ENCODE data around the gene ZNF726. TPM values are rescaled to one million over a fixed set of nuclear protein-coding genes. Genes with fewer than 3 reads are reported as not detected.

ZNF726 gene
- 2.2 and 4.3 TPM in 2 replicates for total RNA-seq

GRCh38 chr19:23914402-23915286 lies at the start of gene ZNF726:
TSS of gene ZNF726 (plus strand) at chr19:23914886. CDS start at chr19:23914995, 109 bp downstream.

Other genes with a start within 250 kb of the ZNF726 start
- 4.2 and 4.7 TPM in 2 replicates for gene ZNF675, start 227.7 kb upstream of the ZNF726 start, total RNA-seq
- 1.0 and 1.8 TPM in 2 replicates for gene ZNF681, start 156.0 kb upstream of the ZNF726 start, total RNA-seq
- 7.6 and 18.3 TPM in 2 replicates for gene ZNF254, start 172.3 kb downstream of the ZNF726 start, total RNA-seq